Forelimb muscle (tissue), 1 donor: ENCODE data around the gene BMF. TPM values are rescaled to one million over a fixed set of nuclear protein-coding genes. Genes with fewer than 3 reads are reported as not detected.

Experiments used
- DNase-seq: peaks from one replicate; pipeline ENCODE4 v3.0.0-alpha.2; 2013; ENCODE audit warnings: low read depth
- polyA plus RNA-seq: library from polyadenylated mRNA; unstranded; fragments of 120-200 nt; gene quantifications from one replicate; pipeline ENCODE4 v1.2.1, GENCODE V29; 2013; ENCODE audit not compliant: insufficient read length

The BMF gene
- polyA plus RNA-seq, 1 donor: 10.8 TPM

DNA sequence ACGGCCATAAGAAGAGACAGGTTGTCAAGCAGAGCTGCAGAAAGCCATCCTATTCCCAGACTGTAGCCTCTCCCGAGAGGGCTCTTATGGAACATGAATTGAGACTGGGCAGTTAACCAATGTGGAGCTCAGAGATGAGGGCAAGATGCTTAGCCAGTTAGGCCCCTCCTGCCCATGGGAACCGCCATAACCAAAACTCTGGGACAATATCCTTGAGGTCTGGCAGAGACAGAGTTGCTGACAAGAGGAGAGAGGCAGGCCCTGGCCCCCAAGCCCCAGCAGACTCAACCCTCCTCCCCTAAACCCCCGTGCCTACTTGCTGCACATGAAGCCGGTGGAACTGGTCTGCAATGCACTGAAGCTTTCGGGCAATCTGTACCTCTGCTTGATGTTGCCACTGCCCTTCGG, 4.8 kb downstream of the BMF start:
- no peak for DNase-seq

- no peak for DNase-seq
These were observed 5.5 kb downstream of the BMF start for GRCh38 chr15:40102897-40103858.

DNA sequence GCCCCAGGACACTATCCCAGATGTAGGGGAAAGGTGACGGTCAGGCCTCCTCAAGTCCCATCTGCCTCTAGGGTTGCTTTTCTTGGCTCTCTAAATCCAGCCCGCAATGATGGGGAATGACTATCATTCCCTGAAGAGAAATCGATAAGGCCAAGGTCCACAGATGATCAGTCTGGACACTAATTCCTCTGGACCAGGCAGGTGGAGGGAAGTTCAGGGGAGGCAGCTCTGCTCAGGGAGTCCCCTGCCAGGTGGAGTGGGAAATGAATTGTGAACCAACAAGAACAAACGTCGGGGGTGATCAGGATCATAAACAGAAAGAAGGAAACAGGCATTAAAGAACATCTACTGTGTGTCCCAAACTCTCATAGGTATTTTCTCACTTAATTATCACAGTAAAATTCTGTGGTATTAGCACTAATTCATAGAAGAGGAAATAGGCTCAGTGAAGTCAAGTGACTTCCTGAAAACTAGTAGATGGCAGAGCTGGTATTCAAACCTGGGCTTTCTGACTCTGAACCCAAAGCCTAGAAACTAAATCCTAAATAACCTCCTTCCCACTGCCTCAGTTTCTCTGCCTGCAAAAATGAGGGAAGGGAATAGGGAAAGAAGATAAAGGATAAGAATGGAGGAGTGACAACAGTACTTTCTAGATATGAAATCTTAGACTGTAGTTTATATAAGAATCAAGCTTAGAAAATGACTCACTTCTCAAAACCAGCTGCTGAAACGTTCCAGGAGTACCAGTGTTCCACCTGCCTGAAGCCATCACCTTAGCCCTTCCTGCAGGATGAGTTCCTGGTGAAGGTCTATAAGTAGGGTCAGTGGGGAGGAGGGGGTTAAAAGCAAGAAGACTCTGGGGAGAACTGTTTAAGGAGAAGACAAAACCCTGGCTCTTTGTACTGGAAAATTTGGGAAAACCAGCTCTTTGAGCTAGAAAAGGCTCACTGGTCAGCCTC, 7.5 kb downstream of the BMF start:
- DNase-seq: no peak

- no peak for DNase-seq
These were observed 8.3 kb downstream of the BMF start for GRCh38 chr15:40100123-40100946.

DNA sequence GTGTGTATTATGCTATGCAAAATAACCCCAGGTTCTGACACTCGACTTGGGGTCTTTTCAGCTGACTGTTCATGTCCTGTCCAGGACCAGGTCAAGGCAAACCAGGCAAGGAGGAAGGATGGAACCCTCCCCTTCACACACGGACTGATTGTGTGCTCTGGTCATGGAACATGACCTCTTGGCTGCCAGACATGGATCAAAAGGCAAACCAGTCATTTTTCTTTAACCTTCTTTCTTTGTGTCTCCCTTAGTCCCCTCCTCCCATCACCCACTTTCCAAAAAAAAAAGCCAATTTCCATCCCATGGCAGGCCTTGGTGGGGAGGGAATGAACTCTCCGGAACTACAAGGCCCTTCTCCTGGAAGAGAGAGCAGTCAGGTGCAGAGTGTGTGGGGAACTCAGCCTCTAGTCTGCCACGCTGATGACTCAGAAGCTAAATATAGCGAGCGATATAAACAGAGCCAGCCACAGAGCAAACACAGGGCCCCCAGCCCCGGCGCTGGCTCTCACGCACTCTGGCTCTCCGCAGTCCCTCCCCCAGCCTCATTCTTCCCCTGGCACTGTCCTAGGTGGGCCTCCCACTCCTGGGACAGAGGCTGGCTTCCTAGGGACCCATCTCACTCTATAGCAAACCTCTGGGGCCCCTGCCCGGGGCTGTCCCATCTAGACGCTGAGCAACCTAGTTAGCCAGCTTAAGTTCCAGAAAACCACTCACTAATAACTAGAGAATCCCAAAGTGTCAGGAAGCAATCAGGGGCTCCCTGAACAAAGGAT, 10.0 kb downstream of the BMF start:
- DNase-seq: no peak

GRCh38 chr15:40097968-40098476, 10.7 kb downstream of the BMF start:
- DNase-seq: no peak

DNA sequence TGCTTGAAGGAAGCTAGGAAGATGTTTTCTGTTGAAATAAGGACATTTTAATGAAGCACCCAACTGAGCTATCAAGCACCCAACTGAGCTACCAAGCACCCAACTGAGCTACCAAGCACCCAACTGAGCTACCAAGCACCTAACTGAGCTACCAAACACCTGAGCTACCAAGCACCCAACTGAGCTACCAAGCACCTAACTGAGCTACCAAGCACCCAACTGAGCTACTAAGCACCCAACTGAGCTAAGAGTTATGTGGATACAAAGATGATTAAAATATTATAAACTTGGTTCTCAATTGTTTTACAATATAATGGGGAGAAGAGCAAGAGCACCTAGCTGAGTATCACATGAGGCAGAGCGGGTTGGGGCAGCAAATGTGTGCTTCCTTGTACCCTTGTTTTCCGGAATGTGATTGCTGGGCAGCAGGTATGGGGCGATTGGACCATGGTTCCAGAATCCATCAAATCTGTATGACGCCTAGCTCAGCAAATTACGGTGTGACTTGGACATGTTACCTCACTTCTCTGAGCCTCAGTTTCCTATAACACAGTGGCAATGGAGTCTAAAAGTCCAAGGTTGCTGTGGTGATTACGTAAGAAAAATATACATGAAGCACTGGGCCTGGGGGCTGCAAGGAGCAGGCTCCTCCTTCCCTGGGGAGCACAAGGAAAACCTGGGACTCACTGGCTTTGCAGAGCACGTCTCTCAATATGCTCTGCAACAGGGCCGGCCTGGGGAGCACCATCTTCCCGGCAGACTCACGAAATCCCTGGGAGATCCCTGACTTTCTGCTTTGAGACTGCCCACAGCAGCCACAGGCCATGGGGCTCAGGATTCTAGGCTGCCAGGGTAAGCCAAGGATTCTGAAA, 11.3 kb downstream of the BMF start:
- DNase-seq: no peak

DNA sequence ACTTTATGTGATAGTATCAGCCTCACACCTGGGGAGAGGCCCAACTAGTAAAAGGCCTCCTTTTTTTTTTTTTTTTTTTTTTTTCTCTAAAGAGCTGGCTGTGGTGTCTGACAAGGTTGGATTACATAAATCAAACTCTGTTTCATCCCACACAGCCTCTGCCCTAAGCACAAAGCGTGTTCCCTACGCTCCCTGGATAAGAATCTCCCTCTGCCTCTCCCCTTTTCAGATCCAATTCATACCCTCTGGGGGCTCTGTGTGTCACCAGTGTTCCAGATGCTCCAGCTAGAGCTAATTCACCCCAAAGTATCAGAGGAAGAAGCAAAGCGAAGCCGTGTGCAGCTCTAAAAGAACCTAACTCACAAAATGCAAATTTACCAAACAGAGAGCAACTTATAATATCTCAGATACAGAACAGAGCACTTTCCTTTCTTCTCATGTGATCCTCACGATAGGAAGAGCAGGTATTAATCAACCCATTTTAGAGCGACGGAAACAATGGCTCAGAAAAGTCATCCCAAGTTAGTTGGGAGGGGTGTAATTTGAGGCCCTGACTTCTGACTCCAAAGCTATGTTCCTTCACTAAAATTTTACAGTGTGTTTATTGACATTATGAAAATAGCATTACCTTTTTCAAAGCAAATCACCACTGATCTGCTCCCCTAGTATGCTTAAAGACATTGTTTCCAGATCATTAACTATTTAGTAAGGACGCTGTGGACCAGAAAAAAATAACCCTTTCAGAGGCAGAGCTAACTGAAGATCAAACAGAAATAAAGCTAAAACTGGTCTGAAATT, 12.4 kb downstream of the BMF start:
- DNase-seq: no peak

DNA sequence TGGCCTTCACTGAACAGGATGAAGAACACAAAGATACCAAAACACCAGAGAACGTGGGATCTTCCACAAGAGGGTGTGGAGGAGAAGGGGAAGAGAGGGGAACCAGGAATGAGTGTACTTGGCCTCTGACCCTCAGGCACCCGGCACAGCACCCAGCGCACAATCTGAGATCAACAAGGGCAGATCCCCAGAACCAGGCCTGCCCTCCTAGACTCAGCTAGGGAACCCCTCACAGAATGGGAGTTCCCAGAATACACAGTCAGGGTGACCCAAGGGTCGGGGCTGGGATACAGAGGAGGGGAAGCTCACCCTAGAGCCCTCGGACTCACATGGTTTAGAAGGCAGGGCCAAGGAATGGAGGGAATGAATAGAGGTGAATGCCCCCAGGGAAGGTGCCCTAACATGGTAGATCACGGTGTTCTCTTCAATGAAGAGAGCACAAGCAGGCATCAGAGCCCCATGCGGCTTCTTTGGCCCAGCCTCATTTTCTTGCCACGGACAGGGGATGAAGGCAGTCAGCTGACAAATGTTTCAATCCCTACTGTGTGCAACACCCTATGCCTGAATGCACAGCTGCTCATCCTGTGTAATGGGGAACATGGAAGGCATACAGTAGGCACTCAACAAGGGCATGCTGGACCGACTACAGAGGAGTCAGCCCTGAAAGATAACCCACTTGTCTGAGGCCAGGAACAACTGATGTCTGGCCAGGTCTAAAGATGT, 13.1 kb downstream of the BMF start:
- DNase-seq: no peak

DNA sequence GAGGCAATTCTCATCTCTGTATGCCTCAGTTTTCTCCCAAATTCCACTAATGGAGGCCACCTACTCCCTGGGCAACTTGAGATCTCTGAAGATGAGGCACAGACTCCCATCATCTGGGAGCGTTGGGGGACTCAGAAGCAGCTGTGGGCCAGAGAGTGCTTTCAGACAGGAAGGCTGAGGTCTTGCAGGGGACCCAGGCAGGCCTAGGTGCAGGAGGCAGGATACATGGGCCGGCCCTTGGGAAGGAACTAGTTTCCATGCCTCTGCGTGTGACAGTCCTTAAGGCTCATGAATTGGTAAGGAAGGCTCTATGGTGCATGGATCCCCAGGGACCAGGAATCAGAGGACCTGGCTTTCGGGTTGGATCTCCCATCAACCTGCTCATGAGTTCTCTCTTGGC, 14.5 kb downstream of the BMF start:
- no peak for DNase-seq

DNA sequence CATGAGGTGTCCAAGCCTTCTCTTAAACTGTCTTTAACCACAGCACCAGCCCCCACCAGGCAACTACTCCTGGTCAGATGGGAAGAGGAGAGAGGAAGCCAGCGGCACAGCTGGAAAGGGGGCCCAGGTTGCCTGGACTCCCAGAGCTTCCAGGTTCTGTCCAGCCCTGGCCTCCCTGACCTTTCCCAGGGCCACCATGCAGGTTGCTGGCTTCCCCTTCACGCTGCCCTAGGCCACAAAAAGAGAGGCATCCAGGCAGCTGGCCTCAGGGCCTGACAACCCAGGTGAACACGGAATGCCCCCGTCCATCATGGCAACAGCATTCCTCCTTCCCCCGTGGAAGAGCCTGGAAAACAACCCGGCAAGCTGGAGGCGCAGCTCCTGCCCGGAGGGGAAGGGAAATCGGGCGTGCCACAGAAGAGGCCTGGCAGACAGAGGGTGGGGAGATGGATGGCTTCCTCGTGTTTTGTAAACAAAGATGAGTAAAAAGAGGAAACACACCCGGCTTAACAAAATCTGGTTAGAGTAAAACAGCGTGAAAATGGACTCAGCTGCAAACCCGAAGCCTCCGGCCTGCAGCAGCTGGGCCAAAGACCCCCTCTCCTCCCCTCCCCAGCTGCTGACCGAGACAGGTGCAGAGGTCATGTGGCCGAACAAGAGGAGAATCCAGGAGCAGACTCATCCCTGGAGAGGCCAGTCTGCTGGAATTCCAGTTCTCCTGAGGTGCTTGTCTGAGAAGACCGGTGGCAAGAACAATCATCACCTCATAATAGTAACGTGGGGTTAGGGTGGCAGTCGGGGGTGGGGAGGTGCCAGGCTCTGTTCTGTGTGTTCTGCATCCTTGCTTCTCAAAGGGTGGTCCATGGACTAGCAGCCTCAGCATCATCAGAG, 15.5 kb downstream of the BMF start:
- DNase-seq: no peak

DNA sequence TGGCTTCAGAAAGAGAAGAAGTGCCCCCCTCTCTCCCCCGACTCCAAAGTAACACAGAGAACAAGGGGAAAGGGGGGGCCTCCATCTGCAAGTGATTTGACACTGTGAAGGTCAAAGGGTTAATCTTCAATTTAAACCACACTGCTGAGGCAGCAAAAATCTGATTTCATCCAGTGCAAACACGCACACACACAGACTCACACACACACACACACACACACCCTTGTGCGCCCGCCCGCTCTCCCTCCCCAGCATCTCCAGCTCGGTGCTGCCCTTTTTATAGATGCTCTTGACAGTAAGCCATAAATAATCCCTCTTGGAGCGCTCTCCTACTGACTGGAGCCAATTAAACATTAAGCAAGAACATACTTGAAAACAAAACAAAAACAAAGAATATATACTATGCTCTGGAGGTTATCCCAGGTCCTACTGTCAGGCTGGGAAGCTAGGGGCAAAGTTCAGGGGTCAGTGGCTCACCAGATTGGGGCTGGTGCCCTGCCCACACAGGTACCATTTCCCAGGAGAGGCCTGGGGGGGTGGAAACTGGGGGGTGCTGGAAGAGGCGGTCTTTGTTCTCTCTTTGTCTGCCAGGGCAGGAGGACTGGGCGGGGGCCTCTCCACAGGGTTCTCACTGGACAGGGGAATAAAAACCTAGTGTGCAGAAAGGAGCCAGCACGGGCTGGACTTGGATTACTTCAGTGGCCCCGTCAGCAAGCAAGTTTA, 16.3 kb downstream of the BMF start:
- DNase-seq: no peak

GRCh38 chr15:40091861-40092255, 16.8 kb downstream of the BMF start:
- DNase-seq: no peak

- DNase-seq: no peak
These were observed 17.8 kb downstream of the BMF start for GRCh38 chr15:40090774-40091455.

GRCh38 chr15:40088929-40089755, 19.5 kb downstream of the BMF start:
- DNase-seq: no peak
